ENCODE data around the gene SLC31A1. TPM values are rescaled to one million over a fixed set of nuclear protein-coding genes. Genes with fewer than 3 reads are reported as not detected.
"Not testable (repeated sequence)": the region's sequence is repeated elsewhere in the genome, so short reads cannot be mapped to it uniquely, and the experiment has no call there.

The SLC31A1 gene
- total and polyA plus RNA-seq, 5 donors from 2014 or later = 3.1 to 6.1 (median 4.8) TPM

- DNase-seq = no peak
- H3K27me3 Mint-ChIP-seq = no peaks in the 10 kb centered on the region
- peak overlapping the region in 1 of 4 donors; percentile 56 for H3K4me3 Mint-ChIP-seq
- Histone ChIP-seq H3K4me1 (ENCODE audit: control insufficient read depth, insufficient read depth, low read length, poor library complexity, severe bottlenecking) (peaks cover 12% of the 10 kb centered on the region), H3K27ac (ENCODE audit: insufficient read depth, low read length, poor library complexity, severe bottlenecking) (no peak overlapping the region), H3K27me3 (ENCODE audit: control insufficient read depth, insufficient read depth, low read length) (no peaks in the 10 kb centered on the region), H3K36me3 (ENCODE audit: control insufficient read depth, insufficient read depth, low read length) (peaks cover 77% of the 10 kb centered on the region), H3K4me3 (ENCODE audit: low read depth, low read length) (no peak overlapping the region), H3K9me3 (ENCODE audit: control insufficient read depth in 2 of 2, low read length in 2 of 2) (no peaks in the 10 kb centered on the region)
- H3K9me3 Mint-ChIP-seq = no peaks in the 10 kb centered on the region
- H3K36me3 Mint-ChIP-seq = peaks cover 57% of the 10 kb centered on the region
- ATAC-seq (ENCODE audit: low read depth in 2 of 2) = no peak
- peak overlapping the region in 1 of 3 donors; percentile 28 for H3K27ac Mint-ChIP-seq
- peaks cover 5 to 36% (median 32%) of the 10 kb centered on the region in 4 donors for H3K4me1 Mint-ChIP-seq
Observed at GRCh38 chr9:113281356-113281755, 60.0 kb downstream of the SLC31A1 start.

- Mint-ChIP-seq H3K27me3 (no peaks in the 10 kb centered on the region), H3K4me1 (peaks cover 0 to 12% (median 0%) of the 10 kb centered on the region in 4 donors), H3K4me3 (no peak overlapping the region), H3K36me3 (peaks cover 53% of the 10 kb centered on the region), H3K27ac (no peak overlapping the region), H3K9me3 (no peaks in the 10 kb centered on the region)
- Histone ChIP-seq H3K27ac (ENCODE audit: insufficient read depth, low read length, poor library complexity, severe bottlenecking) (no peak overlapping the region), H3K9me3 (ENCODE audit: control insufficient read depth in 2 of 2, low read length in 2 of 2) (no peaks in the 10 kb centered on the region), H3K4me3 (ENCODE audit: low read depth, low read length) (no peak overlapping the region), H3K4me1 (ENCODE audit: control insufficient read depth, insufficient read depth, low read length, poor library complexity, severe bottlenecking) (no peaks in the 10 kb centered on the region), H3K36me3 (ENCODE audit: control insufficient read depth, insufficient read depth, low read length) (peaks cover 85% of the 10 kb centered on the region), H3K27me3 (ENCODE audit: control insufficient read depth, insufficient read depth, low read length) (no peaks in the 10 kb centered on the region)
- ATAC-seq (ENCODE audit: low read depth in 2 of 2) = no peak
- DNase-seq = no peak
Observed at GRCh38 chr9:113289091-113289490, 67.7 kb downstream of the SLC31A1 start.

GRCh38 chr9:113290052-113290607 lies 68.8 kb downstream of the SLC31A1 start:
- DNase-seq = no peak
- peak overlapping the region in 1 of 3 donors; percentile 76 for H3K27ac Mint-ChIP-seq
- Histone ChIP-seq H3K27me3 (ENCODE audit: control insufficient read depth, insufficient read depth, low read length) (no peaks in the 10 kb centered on the region), H3K9me3 (ENCODE audit: control insufficient read depth in 2 of 2, low read length in 2 of 2) (no peaks in the 10 kb centered on the region), H3K4me3 (ENCODE audit: low read depth, low read length) (no peak overlapping the region), H3K4me1 (ENCODE audit: control insufficient read depth, insufficient read depth, low read length, poor library complexity, severe bottlenecking) (no peaks in the 10 kb centered on the region), H3K27ac (ENCODE audit: insufficient read depth, low read length, poor library complexity, severe bottlenecking) (no peak overlapping the region), H3K36me3 (ENCODE audit: control insufficient read depth, insufficient read depth, low read length) (peaks cover 75% of the 10 kb centered on the region)
- ATAC-seq (ENCODE audit: low read depth in 2 of 2) = no peak
- no peaks in the 10 kb centered on the region for H3K27me3 Mint-ChIP-seq
- H3K36me3 Mint-ChIP-seq = peaks cover 44% of the 10 kb centered on the region
- H3K4me1 Mint-ChIP-seq = peaks cover 0 to 6% (median 0%) of the 10 kb centered on the region in 4 donors
- H3K4me3 Mint-ChIP-seq = no peak overlapping the region
- H3K9me3 Mint-ChIP-seq = no peaks in the 10 kb centered on the region

GRCh38 chr9:113293285-113293878 lies 72.0 kb downstream of the SLC31A1 start:
- Mint-ChIP-seq H3K27ac (no peak overlapping the region), H3K27me3 (no peaks in the 10 kb centered on the region), H3K4me3 (no peak overlapping the region), H3K9me3 (no peaks in the 10 kb centered on the region), H3K36me3 (peaks cover 27% of the 10 kb centered on the region), H3K4me1 (peaks cover 0 to 6% (median 0%) of the 10 kb centered on the region in 4 donors)
- H3K4me3 ChIP-seq (ENCODE audit: low read depth, low read length) = no peak overlapping the region
- no peak for ATAC-seq (ENCODE audit: low read depth in 2 of 2)
- no peak for DNase-seq
- H3K36me3 ChIP-seq (ENCODE audit: control insufficient read depth, insufficient read depth, low read length) = peaks cover 47% of the 10 kb centered on the region
- H3K9me3 ChIP-seq (ENCODE audit: control insufficient read depth in 2 of 2, low read length in 2 of 2) = no peaks in the 10 kb centered on the region
- H3K27me3 ChIP-seq (ENCODE audit: control insufficient read depth, insufficient read depth, low read length) = no peaks in the 10 kb centered on the region
- H3K27ac ChIP-seq (ENCODE audit: insufficient read depth, low read length, poor library complexity, severe bottlenecking) = no peak overlapping the region
- H3K4me1 ChIP-seq (ENCODE audit: control insufficient read depth, insufficient read depth, low read length, poor library complexity, severe bottlenecking) = no peaks in the 10 kb centered on the region

GRCh38 chr9:113296247-113296646 lies 74.9 kb downstream of the SLC31A1 start:
- DNase-seq; H3K27me3 Mint-ChIP-seq; H3K9me3 Mint-ChIP-seq; H3K27ac ChIP-seq (ENCODE audit: insufficient read depth, low read length, poor library complexity, severe bottlenecking); H3K4me1 Mint-ChIP-seq; H3K36me3 Mint-ChIP-seq; H3K27me3 ChIP-seq (ENCODE audit: control insufficient read depth, insufficient read depth, low read length); H3K4me3 ChIP-seq (ENCODE audit: low read depth, low read length); H3K4me1 ChIP-seq (ENCODE audit: control insufficient read depth, insufficient read depth, low read length, poor library complexity, severe bottlenecking); ATAC-seq (ENCODE audit: low read depth in 2 of 2); H3K9me3 ChIP-seq (ENCODE audit: control insufficient read depth in 2 of 2, low read length in 2 of 2); H3K4me3 Mint-ChIP-seq: not testable (repeated sequence)
- H3K36me3 ChIP-seq (ENCODE audit: control insufficient read depth, insufficient read depth, low read length) = peaks cover 21% of the 10 kb centered on the region
- H3K27ac Mint-ChIP-seq = peak overlapping the region in 2 of 3 donors; percentile 57 to 86

- Histone ChIP-seq H3K9me3 (ENCODE audit: control insufficient read depth in 2 of 2, low read length in 2 of 2) (no peaks in the 10 kb centered on the region), H3K36me3 (ENCODE audit: control insufficient read depth, insufficient read depth, low read length) (peaks cover 13% of the 10 kb centered on the region), H3K4me3 (ENCODE audit: low read depth, low read length) (no peak overlapping the region), H3K27ac (ENCODE audit: insufficient read depth, low read length, poor library complexity, severe bottlenecking) (no peak overlapping the region), H3K4me1 (ENCODE audit: control insufficient read depth, insufficient read depth, low read length, poor library complexity, severe bottlenecking) (no peaks in the 10 kb centered on the region), H3K27me3 (ENCODE audit: control insufficient read depth, insufficient read depth, low read length) (no peaks in the 10 kb centered on the region)
- Mint-ChIP-seq H3K36me3 (no peaks in the 10 kb centered on the region), H3K27ac (peak overlapping the region in 2 of 3 donors; percentile 57 to 86), H3K27me3 (no peaks in the 10 kb centered on the region), H3K4me1 (peaks cover 0 to 3% (median 0%) of the 10 kb centered on the region in 4 donors), H3K4me3 (no peak overlapping the region), H3K9me3 (no peaks in the 10 kb centered on the region)
- no peak for DNase-seq
- ATAC-seq (ENCODE audit: low read depth in 2 of 2) = no peak
Observed at GRCh38 chr9:113296796-113297558, 75.6 kb downstream of the SLC31A1 start.

GRCh38 chr9:113298311-113298710 lies 77.0 kb downstream of the SLC31A1 start:
- H3K27me3 ChIP-seq (ENCODE audit: control insufficient read depth, insufficient read depth, low read length) = no peaks in the 10 kb centered on the region
- Mint-ChIP-seq H3K4me3 (no peak overlapping the region), H3K36me3 (no peaks in the 10 kb centered on the region), H3K27ac (no peak overlapping the region), H3K9me3 (no peaks in the 10 kb centered on the region), H3K4me1 (peaks cover 0 to 3% (median 0%) of the 10 kb centered on the region in 4 donors), H3K27me3 (no peaks in the 10 kb centered on the region)
- no peaks in the 10 kb centered on the region for H3K9me3 ChIP-seq (ENCODE audit: control insufficient read depth in 2 of 2, low read length in 2 of 2)
- ATAC-seq (ENCODE audit: low read depth in 2 of 2) (no peak), DNase-seq (no peak)
- H3K4me3 ChIP-seq (ENCODE audit: low read depth, low read length) = no peak overlapping the region
- H3K36me3 ChIP-seq (ENCODE audit: control insufficient read depth, insufficient read depth, low read length) = peaks cover under 1% of the 10 kb centered on the region
- no peaks in the 10 kb centered on the region for H3K4me1 ChIP-seq (ENCODE audit: control insufficient read depth, insufficient read depth, low read length, poor library complexity, severe bottlenecking)
- no peak overlapping the region for H3K27ac ChIP-seq (ENCODE audit: insufficient read depth, low read length, poor library complexity, severe bottlenecking)
